ENCODE results near the gene SEC61A2.
A peak's percentile ranks its signal among the peaks of the same experiment; 100 is the strongest.
"Not testable (repeated sequence)": the region's sequence is repeated elsewhere in the genome, so short reads cannot be mapped to it uniquely, and the experiment has no call there.

The SEC61A2 gene

GRCh38 chr10:12162927-12163326 lies 33.5 kb downstream of the SEC61A2 start:
- DNase-seq: no peak

- no peak for DNase-seq
Observed at GRCh38 chr10:12164085-12164484, 34.6 kb downstream of the SEC61A2 start.

GRCh38 chr10:12165036-12165435 lies 35.6 kb downstream of the SEC61A2 start:
- no peak for DNase-seq

- DNase-seq: no peak
Observed at GRCh38 chr10:12165999-12166775, 36.7 kb downstream of the SEC61A2 start.

- not testable (repeated sequence) for DNase-seq
Observed at GRCh38 chr10:12171512-12171911, 42.0 kb downstream of the SEC61A2 start.

- no peak for DNase-seq
Observed at GRCh38 chr10:12177642-12178041, 48.2 kb downstream of the SEC61A2 start.

GRCh38 chr10:12179606-12180170 lies 50.2 kb downstream of the SEC61A2 start:
- DNase-seq: no peak

GRCh38 chr10:12180221-12180974 lies 50.9 kb downstream of the SEC61A2 start:
- DNase-seq: no peak

GRCh38 chr10:12181065-12181775 lies 51.7 kb downstream of the SEC61A2 start:
- no peak for DNase-seq

GRCh38 chr10:12184165-12184564 lies 54.7 kb downstream of the SEC61A2 start:
- DNase-seq: no peak

GRCh38 chr10:12186323-12186722 lies 56.8 kb downstream of the SEC61A2 start:
- no peak for DNase-seq

- DNase-seq: no peak
Observed at GRCh38 chr10:12187321-12187905, 57.9 kb downstream of the SEC61A2 start.

- DNase-seq: no peak
Observed at GRCh38 chr10:12188656-12189055, 59.2 kb downstream of the SEC61A2 start.

- no peak for DNase-seq
Observed at GRCh38 chr10:12189426-12189825, 59.9 kb downstream of the SEC61A2 start.

GRCh38 chr10:12191715-12192114 lies 62.2 kb downstream of the SEC61A2 start:
- no peak for DNase-seq

- DNase-seq: no peak
Observed at GRCh38 chr10:12193193-12193592, 63.7 kb downstream of the SEC61A2 start.

GRCh38 chr10:12194752-12195271 lies 65.3 kb downstream of the SEC61A2 start:
- DNase-seq: peak in 2 of 14 donors; percentile 6 to 28

- DNase-seq: no peak
Observed at GRCh38 chr10:12195281-12195602, 65.8 kb downstream of the SEC61A2 start.

GRCh38 chr10:12195603-12196506 lies 66.4 kb downstream of the SEC61A2 start, which contains the start of the genes CDC123 and NUDT5:
Gene CDC123, plus strand, starts transcription at chr10:12196188. Its CDS starts 58 bp downstream, at chr10:12196246.
Gene NUDT5, minus strand, starts transcription at chr10:12195891. Its CDS starts 9,600 bp downstream, at chr10:12186291.
- DNase-seq: peak; percentile 56 to 99 (median 93)

- DNase-seq: no peak
Observed at GRCh38 chr10:12196531-12197211, 67.2 kb downstream of the SEC61A2 start.

All from C1 segment of cervical spinal cord (tissue), 14 donors.